ENCODE data around the gene TMCC3. TPM values are rescaled to one million over a fixed set of nuclear protein-coding genes. Genes with fewer than 3 reads are reported as not detected.
A peak's percentile ranks its signal among the peaks of the same experiment; 100 is the strongest.
"Not testable (repeated sequence)": the region's sequence is repeated elsewhere in the genome, so short reads cannot be mapped to it uniquely, and the experiment has no call there.

The TMCC3 gene
- total and polyA plus RNA-seq, 2 experiments from 2014 or later, result 0.60 to 0.79 TPM

DNA sequence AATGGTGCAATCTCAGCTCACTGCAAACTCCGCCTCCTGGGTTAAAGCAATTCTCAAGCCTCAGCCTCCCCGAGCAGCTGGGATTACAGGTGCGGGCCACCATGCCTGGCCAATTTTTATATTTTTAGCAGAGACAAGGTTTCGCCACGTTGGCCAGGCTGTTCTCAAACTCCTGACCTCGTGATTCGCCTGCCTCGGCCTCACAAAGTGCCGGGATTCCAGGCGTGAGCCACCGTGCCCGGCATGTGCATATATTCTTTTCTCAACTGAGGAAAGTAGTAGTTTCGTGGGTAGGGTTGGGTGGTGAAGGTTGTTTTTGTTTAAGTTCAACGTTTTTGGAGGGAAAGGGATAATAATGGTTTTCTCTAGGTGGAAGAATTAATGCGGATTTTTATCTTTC is 96.5 kb downstream of the TMCC3 start:
- H3K9me3 ChIP-seq (ENCODE audit: low read depth), result no peaks in the 10 kb centered on the region
- H3K36me3 ChIP-seq, result no peaks in the 10 kb centered on the region
- H3K4me1 ChIP-seq (ENCODE audit: low read depth), result no peaks in the 10 kb centered on the region
- peaks cover 3% of the 10 kb centered on the region for H3K27me3 ChIP-seq
- DNase-seq (ENCODE audit: low read depth in 1 of 2, low spot score in 1 of 2), result no peak
- H3K27ac ChIP-seq, result no peak overlapping the region
- no peak overlapping the region for H3K4me3 ChIP-seq
- TF ChIP-seq, protein P1, sequence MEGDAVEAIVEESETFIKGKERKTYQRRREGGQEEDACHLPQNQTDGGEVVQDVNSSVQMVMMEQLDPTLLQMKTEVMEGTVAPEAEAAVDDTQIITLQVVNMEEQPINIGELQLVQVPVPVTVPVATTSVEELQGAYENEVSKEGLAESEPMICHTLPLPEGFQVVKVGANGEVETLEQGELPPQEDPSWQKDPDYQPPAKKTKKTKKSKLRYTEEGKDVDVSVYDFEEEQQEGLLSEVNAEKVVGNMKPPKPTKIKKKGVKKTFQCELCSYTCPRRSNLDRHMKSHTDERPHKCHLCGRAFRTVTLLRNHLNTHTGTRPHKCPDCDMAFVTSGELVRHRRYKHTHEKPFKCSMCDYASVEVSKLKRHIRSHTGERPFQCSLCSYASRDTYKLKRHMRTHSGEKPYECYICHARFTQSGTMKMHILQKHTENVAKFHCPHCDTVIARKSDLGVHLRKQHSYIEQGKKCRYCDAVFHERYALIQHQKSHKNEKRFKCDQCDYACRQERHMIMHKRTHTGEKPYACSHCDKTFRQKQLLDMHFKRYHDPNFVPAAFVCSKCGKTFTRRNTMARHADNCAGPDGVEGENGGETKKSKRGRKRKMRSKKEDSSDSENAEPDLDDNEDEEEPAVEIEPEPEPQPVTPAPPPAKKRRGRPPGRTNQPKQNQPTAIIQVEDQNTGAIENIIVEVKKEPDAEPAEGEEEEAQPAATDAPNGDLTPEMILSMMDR (IDR thresholded peaks at IDR 0.05; ENCODE audit: low read depth, low read length), result no peak

DNA sequence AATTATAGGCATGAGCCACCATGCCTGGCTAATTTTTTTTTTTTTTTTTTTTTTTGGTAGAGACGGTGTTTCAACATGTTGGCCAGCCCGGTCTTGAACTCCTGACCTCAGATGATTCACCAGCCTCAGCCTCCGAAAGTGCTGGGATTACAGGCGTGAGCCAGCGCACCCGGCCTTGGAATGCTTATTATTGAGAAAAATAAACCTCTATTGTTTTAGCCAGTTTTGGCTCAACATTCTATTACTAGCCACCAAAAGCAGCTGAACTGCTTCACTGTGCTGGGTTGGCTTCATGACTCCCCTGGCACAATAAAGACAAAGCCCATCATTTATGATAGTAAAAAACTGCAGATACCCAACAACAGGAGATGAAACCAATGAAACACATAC is 97.2 kb downstream of the TMCC3 start:
- TF ChIP-seq, protein P1 (IDR thresholded peaks at IDR 0.05; ENCODE audit: low read depth, low read length), result no peak
- Histone ChIP-seq H3K27me3 (no peaks in the 10 kb centered on the region), H3K9me3 (ENCODE audit: low read depth) (no peaks in the 10 kb centered on the region), H3K36me3 (no peaks in the 10 kb centered on the region), H3K4me3 (no peak overlapping the region), H3K4me1 (ENCODE audit: low read depth) (no peaks in the 10 kb centered on the region), H3K27ac (no peak overlapping the region)
- DNase-seq (ENCODE audit: low read depth in 1 of 2, low spot score in 1 of 2), result peak in 1 of 2 donors; percentile 89

DNA sequence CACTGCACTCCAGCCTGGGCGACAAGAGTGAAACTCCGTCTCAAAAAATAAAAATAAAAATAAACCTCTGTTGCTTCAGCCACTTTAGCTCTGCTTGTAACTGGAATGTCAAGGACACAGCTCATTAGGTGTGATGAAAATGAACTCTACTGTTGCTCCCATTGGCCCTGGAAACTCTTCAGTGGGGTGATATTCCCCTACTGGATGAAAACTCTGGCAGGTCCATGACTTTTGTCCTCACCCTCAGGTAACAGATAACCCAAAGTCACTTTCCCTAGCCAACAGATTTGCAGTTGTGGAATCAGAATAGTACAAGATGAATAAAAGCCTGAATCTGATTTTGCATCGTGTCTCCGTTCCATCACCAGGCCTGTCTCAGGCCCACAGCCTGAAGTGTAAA is 98.5 kb downstream of the TMCC3 start:
- Histone ChIP-seq H3K4me3 (no peak overlapping the region), H3K27me3 (no peaks in the 10 kb centered on the region), H3K27ac (no peak overlapping the region), H3K9me3 (ENCODE audit: low read depth) (no peaks in the 10 kb centered on the region), H3K4me1 (ENCODE audit: low read depth) (no peaks in the 10 kb centered on the region), H3K36me3 (no peaks in the 10 kb centered on the region)
- no peak for DNase-seq (ENCODE audit: low read depth in 1 of 2, low spot score in 1 of 2)
- TF ChIP-seq, protein P1 (IDR thresholded peaks at IDR 0.05; ENCODE audit: low read depth, low read length), result no peak

DNA sequence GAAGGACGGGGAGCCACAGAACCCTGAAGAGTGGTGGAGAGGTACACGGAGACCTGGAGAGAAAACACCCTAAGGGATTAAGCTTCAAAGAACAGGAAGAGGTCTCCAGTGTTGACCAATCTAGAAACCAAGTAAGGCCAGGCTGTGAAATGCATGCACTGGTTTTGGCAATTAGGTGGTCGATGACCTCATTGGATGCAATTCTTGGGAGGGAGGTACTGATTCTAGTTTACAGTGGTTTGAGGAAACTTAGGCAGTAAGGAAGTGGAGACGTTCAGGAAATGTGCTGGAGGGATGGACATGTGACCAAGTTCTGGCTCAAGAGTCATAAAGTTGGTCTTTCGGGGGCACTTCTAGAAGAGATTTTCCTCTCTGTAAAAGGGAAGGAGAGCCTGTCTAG is 99.4 kb downstream of the TMCC3 start:
- H3K4me1 ChIP-seq (ENCODE audit: low read depth), result no peaks in the 10 kb centered on the region
- no peak overlapping the region for H3K4me3 ChIP-seq
- no peaks in the 10 kb centered on the region for H3K9me3 ChIP-seq (ENCODE audit: low read depth)
- H3K27ac ChIP-seq, result no peak overlapping the region
- TF ChIP-seq, protein P1 (IDR thresholded peaks at IDR 0.05; ENCODE audit: low read depth, low read length), result no peak
- no peaks in the 10 kb centered on the region for H3K36me3 ChIP-seq
- DNase-seq (ENCODE audit: low read depth in 1 of 2, low spot score in 1 of 2), result no peak
- H3K27me3 ChIP-seq, result no peaks in the 10 kb centered on the region

DNA sequence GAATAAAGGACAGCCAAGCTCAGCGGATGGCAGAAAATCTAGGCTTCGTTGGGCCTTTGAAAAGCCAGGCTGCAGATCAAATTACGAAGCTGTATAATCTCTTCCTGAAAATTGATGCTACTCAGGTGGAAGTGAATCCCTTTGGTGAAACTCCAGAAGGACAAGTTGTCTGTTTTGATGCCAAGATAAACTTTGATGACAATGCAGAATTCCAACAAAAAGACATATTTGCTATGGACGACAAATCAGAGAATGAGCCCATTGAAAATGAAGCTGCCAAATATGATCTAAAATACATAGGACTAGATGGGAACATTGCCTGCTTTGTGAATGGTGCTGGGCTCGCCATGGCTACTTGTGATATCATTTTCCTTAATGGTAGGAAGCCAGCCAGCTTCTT is 101.5 kb downstream of the TMCC3 start:
- not testable (repeated sequence) for H3K27ac ChIP-seq; H3K4me1 ChIP-seq (ENCODE audit: low read depth); DNase-seq (ENCODE audit: low read depth in 1 of 2, low spot score in 1 of 2); H3K27me3 ChIP-seq; H3K36me3 ChIP-seq; H3K9me3 ChIP-seq (ENCODE audit: low read depth); H3K4me3 ChIP-seq

DNA sequence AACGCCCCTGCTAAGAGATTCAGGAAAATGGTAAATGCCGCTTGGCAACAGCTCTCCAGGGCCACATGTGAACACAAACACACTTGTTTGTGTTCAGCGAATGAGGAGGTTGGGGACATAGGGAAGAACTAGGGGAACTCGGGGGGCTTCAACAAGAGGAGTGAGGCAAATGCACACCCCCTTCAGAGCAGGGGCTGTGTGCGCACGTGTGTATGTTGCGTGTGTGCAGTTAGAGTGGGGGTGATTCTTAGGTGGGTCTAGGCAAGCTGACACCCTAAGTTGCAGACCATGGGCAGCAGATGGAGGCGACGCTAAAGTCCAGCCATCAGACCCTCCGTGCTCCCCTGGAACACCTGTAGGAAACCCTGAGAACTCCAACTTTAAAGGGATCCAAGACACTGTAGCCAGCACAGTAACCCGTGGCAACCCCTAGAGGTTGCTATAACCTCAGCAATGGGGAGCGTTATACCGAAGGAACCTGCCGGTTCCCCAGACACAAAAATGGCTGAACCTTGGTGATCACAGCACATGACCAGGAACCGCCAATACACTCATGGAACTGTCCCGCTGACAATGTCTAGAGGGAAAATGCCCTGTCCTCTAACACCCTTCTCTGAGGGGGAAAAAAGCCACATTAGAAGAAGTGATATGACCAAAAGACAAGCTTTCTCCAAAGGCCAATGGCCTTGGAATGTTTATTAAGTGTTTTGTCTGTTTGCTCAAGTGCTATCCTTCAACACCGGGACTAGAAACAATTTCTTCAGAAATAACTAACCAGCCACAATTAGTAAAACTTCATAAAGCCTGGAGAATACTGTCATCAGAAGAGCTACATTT is 104.2 kb downstream of the TMCC3 start:
- no peak overlapping the region for H3K27ac ChIP-seq
- H3K4me1 ChIP-seq (ENCODE audit: low read depth), result no peaks in the 10 kb centered on the region
- H3K4me3 ChIP-seq, result no peak overlapping the region
- TF ChIP-seq, protein P1 (IDR thresholded peaks at IDR 0.05; ENCODE audit: low read depth, low read length), result peak; percentile 86
- no peaks in the 10 kb centered on the region for H3K9me3 ChIP-seq (ENCODE audit: low read depth)
- H3K27me3 ChIP-seq, result no peaks in the 10 kb centered on the region
- no peaks in the 10 kb centered on the region for H3K36me3 ChIP-seq
- peak; percentile 69 to 83 for DNase-seq (ENCODE audit: low read depth in 1 of 2, low spot score in 1 of 2)

Data from cardiac muscle cell (in vitro differentiated cells and primary cell).